NCI-H2171 (cell line): ENCODE results near the gene MYCN.

Experiments used
- DNase-seq: peaks from one replicate; lab custom pipeline; 2025; lab: John Stamatoyannopoulos, UW

MYCN gene

GRCh38 chr2:15976354-15976753 is 36.0 kb downstream of the MYCN start:
- no peak for DNase-seq

GRCh38 chr2:15979051-15979758 is 38.9 kb downstream of the MYCN start:
- DNase-seq: no peak

DNA sequence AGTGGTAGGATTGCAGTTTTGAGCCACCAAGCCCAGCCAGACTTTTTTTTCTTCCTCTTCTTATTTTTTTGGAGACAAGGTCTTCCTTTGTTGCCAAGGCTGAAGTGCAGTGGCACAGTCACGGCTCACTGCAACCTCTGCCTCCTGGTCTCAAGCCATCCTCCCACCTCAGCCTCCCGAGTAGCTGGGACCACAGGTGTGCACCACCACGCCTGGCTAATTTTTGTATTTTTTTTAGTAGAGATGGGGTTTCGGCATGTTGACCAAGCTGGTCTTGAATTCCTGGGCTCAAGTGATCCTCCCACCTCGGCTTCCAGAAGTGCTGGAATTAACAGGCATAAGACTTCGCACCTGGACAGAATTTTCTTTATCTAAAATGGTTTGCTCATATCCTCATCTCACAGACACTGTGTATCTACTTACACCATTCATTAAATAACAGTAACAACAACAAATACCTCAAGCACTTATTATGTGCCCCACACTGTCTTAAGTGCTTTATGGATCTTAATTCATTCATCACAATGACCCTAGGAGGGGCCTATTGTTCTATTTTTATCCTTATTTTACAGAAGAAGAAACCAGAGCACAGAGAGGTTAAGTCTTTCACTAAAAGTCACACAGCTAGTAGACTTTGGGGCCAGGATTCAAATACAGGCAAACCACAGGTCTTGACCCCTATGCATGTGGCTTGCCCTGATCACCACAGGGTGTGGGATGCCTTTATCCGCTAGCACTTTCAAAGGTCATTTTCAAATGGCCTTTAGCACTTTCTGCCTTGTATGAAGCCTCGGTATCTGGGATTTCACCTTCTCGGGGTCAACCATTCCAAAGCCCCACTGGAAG is 39.6 kb downstream of the MYCN start:
- DNase-seq: no peak

GRCh38 chr2:15980605-15981098 is 40.3 kb downstream of the MYCN start:
- DNase-seq: no peak

- no peak for DNase-seq
These were observed 41.3 kb downstream of the MYCN start for GRCh38 chr2:15981646-15982045.

DNA sequence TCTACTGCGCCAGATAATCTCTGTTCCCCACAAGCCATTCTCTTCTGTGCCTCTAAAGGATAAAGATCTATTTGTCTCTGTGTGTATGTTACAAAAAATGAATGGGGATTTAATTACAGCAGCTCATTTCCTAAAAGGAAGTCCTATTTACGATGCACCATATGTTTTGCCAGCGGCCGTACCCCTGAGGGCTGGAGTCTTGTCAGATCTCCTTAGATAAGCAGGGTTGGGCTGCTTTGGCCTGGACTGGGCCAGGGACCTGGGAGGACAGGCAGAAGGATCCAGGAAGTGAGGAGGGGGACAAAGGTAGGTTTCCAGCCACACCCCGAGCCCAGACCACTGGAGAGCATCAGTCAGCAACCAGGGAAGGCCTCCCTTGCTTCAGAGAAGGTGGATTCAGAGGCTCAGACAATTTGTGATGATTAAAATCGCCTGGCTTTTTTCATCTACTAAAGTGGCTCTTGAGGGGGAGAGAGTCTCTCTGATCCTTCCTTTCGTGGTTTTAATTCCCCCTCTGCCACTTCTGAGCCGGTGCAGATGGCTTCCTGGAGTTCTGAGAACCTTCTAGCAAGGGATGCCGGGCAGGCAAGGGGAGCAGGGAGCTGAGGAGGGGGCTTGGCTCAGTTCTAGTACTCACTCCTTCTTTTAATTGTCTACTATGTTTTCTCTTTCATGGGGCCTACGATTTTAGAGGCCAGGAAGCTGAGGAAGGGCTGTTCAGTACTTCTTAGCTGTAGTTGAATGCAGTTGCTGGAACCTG is 42.1 kb downstream of the MYCN start:
- no peak for DNase-seq

GRCh38 chr2:15983496-15983895 is 43.1 kb downstream of the MYCN start:
- DNase-seq: no peak

DNA sequence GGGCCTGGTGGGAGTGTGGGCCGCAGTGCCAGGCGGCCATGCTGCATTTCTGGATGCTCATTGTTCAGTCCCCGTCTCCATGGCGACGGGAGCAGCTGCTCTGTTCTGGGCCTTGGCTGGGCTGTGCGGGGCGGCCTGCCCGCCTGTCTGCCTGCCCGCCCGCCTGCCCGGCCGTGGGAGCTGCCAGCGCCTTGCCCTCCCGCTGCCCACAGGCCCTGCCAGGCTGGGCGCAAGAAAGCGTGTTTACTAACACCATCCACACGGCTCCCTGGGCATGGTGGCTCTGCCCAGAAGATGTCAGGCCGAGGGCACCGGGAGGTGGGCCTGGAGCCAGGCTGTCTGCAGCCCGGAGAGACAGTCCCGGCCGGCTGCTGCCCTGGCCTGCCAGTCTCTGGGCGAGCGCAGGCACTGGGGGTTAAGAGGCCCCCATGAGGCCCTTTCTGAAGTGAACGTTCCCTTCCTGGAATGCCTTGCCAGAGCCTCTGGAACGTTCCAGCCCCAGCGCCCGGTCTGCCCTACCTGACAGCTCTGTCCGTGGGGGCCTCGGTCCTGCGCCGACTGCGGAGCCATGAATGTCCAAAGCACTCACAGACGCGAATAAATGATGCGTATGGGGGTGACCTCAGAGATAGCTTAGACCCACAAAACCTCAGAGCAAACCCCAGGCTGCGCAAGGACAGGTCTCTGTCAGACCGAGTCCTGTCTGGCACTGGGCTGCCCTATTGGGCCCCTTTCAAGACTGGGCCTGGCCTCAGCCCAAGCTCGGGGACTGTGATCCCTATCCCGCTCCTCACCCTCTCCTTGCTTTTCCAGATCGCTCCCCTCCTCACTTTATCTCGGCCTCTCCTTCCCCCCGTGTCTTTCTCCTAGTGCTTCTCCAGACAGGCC is 44.3 kb downstream of the MYCN start:
- DNase-seq: peak; percentile 2

DNA sequence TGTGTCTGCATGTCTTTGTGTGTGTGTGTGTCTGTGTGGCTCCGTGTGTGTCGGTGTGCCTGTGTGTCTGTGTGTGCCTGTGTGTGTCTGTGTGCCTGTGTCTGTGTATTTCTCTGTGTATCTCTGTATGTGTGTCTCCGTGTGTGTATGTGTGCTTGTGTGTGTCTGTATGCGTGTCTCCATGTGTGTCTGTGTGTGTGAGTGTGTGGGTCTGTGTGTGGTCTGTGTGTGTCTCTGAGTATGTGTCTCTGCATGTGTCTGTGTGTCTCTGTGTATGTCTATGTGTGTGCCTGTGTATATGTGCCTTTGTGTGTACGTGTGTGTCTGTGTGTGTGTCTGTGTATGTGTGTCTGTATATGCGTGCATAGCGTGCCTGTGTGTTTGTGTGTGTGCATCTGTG is 45.2 kb downstream of the MYCN start:
- DNase-seq: no peak

GRCh38 chr2:15986068-15986560 is 45.8 kb downstream of the MYCN start:
- no peak for DNase-seq

DNA sequence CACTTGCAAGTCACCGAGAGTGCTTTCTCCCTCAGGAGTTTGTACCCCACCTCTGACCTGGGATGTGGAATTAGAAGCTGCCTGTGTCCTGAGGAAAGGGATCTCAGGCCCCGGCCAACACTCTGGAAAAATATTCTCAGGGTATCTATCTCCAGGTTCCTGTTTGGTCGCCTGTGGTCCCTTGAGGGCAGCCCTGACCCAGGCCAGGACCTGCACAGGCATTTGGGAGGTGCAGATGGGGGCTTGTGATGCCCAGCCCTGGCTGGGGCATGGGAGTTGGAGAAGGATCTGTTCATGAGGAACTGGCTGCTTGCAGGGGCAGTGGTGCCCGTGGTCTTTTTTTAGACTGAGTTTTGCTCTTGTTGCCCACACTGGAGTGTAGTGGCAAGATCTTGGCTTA is 46.3 kb downstream of the MYCN start:
- no peak for DNase-seq

DNA sequence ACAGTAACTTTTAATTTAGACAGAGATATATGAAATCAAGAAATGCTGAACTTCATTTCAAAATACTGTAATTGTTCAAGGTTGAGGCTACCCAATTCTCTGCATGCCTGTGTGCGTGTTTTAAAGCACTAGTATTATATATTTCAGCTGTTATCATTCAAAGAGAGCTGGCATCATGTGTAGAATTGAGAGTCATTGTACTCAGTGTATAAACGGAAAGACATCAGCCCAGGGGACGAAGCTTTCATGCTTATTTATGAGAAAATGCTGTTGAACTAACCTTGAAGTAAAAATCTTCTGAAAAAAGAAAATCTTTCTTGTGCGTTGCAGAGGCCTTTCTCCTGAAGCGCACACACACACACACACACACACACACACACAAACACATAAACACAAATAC is 48.4 kb downstream of the MYCN start:
- DNase-seq: no peak

GRCh38 chr2:15989559-15989958 is 49.2 kb downstream of the MYCN start:
- DNase-seq: no peak

DNA sequence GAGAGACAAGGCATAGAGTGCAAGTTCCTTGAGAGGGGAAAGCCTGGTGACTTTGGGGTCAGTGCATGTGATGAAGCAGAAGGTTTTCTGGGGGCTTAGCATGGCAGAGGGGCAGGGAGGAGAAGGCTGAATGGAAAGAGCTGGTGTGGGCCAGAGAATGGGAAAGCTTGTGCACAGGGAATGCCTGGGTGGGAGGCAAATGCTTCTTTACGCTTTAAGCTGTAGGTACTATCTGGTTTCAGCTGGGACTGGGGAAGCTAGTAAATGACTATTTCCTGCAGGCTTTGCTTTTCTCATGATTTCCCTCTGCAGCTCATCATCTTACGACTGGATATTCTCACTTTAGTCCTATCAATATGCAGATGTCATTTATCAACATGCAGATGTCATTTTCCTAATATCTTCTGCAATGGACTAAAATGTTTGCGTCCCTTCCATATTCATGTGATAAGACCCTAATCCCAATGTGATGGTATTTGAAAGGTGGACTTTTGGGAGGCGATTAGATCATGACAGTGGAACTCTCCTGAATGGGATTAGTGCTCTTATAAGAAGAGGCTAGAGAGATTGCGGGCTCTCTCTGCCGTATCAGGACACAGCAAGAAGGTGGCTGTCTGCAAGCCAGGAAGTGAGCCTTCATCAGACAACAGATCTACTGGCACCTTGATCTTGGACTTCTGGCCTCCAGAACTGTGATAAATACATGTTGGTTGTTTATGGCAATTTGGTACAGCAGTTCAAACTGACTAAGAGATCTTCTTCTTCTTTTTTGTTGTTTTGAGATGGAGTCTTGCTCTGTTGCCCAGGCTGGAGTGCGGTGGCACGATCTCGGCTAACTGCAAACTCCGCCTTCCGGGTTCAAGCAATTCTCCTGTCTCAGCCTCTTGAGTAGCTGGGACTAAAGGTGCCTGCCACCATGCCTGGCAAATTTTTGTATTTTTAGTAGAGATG is 50.1 kb downstream of the MYCN start:
- DNase-seq: no peak

DNA sequence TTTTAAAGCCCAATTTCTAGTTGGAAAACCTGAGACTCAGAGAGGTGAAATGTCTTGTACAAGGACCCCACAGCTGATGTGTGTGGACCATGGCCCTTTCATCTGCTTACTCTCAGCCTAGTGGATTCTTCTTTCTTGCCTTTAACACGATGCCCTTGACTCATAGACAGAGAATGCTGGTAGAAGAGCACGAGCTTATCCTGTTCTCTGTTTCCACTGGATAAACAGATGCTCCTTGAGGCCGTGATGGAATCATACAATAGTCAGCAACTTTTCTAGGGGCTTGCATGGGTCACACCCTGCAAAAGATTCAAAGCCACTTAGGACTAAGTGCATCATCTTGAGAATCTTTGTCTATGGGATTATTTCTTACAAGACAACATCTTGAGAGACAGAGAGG is 50.9 kb downstream of the MYCN start:
- DNase-seq: no peak

- DNase-seq: no peak
These were observed 52.3 kb downstream of the MYCN start for GRCh38 chr2:15992457-15993231.

DNA sequence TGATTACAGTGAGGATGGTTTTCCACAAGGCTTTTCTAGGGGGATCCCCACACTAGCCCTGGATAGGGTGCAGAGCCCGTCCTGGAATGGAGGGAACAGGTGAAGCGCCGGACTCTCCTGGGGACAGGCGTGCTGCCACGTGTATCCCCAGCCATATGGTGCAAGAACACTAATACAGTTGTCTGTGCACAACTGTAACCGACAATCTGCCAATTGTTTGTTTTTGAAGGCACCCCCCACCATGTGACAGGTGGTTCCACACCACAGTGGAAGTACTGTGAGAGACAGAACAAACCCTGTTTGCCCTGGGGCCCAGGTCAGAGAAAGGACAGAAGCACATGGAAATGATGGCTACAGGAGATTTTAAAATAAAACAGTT is 52.9 kb downstream of the MYCN start:
- peak; percentile 46 for DNase-seq

GRCh38 chr2:15993666-15994065 is 53.3 kb downstream of the MYCN start:
- no peak for DNase-seq

GRCh38 chr2:15995603-15996002 is 55.3 kb downstream of the MYCN start:
- DNase-seq: no peak
